Anterior cingulate cortex (tissue), 58 donors: ENCODE measurements around the gene SNCAIP.

Experiments used
- DNase-seq, 58 donors: peaks; one replicate each; lab custom pipeline; 2025; lab: John Stamatoyannopoulos, UW

SNCAIP gene

DNA sequence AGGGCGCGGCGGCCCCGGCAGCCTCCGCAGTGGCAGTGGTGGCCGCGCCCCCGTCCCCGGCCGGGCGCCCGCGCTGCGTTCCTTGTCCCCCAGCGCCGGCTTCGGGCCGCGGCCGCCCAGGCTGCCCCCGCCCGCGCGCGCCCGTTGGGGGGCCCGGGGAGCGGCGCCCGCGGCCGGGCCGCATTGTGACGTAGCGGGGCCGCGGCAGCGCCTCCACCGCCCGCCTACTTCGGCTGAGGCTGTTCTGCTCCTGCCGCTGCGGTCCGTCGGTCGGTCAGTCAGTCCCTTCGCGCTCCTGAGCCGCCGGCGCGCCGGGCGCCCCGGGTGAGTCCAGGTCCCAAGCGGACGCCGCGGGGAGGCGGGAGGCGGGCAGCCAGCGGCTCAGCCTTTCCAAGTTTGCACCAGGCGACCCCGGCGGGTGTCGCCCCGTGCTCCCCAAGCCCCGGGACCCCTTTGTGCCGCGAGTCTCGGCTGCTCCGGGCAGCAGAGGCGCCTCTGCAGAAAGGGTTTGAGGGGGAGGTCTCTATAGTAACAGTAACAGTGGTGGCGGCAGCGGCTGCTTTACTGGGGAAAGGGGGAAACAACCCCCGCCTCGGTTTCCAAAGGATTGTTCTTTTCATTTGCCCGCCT, at the start of gene SNCAIP:
SNCAIP (plus strand) TSS at position 277 of the 630 bp plus-strand sequence. CDS start 78,898 bp downstream, outside the sequence.
- peak in 38 of 58 donors; percentile 5 to 74 (median 34) for DNase-seq

DNA sequence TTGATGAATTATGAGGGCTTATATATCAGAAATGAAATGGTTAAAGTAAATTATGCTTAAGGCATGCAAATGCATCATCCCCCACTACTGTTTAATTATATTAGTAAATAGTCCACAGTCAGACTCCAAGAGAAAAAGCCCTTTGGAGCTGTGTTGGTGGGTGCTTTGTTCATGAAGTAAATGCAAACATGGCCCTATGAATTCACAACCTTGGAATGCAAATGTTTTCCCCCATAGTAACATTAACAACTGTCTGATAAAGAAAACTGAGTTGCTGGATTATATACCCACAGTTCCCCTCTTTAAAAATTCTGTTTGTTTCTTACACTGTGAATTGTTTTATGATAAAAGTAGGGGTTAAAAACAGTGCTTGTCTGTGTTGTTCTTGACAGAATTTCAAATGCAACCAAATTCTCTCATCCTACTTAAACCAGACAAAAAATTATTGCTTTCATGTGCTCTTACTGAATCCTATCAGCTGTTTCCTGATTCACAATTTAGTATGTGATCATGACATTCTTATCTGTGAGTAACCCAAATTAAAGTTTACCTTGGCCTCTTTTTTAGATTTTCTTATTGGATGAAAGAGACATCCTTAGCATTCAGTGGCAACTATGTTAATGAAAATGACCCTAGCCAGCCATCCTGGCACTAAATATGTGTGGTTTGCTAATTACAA, 48.5 kb upstream of the SNCAIP start:
- no peak for DNase-seq

DNA sequence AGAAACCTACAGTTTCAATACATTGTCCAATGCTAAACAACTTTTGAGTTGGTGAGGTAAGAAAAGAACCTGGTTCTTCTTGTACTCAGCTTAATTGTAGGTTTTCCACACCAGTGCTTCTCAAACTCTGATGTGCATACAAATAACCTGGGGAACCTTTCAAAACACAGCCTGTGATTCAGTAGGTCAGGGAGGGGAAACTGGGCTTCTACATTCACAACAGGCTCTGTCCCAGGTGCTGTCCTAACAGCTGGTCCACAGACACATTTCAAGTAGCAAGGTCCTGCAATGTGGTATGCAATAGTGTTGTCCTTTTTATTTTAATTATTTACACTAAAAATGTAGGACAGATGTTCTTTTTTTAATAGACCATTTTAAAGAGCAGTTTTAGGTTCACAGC, 47.4 kb upstream of the SNCAIP start:
- peak in 1 of 58 donors; percentile 0 for DNase-seq

DNA sequence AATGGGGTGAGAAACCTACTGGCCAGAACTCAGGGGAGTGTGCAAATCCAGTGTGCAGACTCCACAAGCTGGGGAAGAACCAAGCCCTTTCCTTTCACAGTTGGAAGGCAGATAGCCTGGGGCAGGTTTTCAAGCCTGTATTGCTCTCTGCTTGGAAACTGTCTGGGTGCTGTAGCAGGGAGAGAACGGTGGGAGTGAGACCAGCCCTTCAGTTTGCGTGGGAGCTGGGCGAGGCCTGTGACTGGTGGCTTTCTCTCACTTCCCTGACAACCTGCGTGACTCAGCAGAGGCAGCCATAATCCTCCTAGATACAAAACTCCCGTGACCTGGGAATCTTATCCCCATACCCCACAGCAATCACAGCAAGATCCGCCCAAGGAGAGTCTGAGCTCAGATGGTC, 44.9 kb upstream of the SNCAIP start:
- peak in 1 of 58 donors; percentile 2 for DNase-seq

DNA sequence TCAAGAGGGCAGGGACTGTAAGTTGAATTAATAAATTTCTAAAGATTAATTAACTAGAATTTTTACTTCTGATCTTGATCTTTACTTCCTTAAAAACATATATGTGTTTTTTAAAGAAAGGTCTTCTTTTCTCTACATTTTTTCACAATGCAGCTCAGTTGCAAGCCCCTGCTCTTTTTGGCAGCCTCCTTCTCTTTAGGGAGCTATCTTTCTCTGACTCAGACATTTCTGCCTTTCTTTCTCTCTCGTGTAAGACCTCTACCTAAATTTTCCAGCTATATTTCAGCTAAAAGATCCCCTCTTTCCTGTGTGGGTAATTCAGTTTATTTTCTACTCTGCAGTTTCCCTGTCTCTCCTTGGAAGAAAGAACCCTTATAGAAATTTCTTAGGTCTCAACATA, 38.3 kb upstream of the SNCAIP start:
- no peak for DNase-seq

DNA sequence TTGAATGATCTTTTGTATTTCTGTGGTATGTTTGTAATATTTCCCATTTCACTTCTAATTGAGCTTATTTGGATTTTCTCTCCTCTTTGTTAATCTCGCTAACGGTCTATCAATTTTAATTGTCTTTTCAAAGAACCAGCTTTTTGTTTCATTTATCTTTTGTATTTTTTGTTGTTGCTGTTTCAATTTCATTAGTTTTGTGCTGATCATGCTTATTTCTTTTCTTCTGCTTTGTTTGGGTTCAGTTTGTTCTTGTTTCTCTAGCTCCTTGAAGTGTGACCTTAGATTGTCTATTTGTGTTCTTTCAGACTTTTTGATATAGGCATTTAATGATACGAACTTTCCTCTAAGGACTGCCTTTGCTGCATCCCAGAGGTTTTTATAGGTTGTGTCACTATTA, 28.4 kb upstream of the SNCAIP start:
- no peak for DNase-seq

DNA sequence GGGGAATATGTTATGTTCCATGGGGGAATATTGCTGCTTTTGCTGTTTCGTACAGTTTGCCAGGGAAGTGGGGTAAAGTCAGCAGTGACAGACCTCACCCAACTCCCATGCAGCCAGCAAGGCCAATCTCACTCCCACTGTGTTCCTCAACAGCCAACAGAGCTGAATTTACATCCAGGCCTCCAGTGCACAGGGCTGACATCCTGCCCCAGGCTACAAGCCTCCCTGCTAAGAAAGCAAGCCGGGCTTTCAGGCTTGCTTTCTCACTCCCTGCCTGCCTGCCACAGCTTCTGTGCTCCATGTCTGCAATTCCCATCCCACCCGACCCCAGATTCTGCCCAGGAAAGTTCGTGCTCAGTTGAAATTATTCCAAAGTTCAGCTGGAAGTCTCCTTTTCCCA, 25.5 kb upstream of the SNCAIP start:
- DNase-seq = no peak

DNA sequence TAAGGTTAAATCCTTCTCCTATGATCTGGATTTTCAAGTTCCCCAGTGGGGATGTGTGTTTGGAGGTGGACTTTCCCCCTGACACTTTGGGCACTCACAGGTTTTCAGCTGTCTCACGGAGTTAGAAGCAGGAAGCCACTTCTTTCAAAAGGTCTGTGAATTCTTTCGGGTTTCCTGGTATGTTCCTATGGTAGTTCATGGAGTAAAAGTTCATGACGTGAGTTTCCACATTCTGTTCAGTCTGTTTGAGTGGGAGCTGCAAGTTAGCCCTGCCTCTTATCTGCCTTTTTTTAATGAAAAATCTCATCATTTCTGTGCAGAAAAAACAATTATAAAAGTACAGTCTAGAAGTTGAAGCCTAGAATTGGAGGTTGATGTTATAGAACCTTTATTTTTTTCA, 24.9 kb upstream of the SNCAIP start:
- DNase-seq = no peak

DNA sequence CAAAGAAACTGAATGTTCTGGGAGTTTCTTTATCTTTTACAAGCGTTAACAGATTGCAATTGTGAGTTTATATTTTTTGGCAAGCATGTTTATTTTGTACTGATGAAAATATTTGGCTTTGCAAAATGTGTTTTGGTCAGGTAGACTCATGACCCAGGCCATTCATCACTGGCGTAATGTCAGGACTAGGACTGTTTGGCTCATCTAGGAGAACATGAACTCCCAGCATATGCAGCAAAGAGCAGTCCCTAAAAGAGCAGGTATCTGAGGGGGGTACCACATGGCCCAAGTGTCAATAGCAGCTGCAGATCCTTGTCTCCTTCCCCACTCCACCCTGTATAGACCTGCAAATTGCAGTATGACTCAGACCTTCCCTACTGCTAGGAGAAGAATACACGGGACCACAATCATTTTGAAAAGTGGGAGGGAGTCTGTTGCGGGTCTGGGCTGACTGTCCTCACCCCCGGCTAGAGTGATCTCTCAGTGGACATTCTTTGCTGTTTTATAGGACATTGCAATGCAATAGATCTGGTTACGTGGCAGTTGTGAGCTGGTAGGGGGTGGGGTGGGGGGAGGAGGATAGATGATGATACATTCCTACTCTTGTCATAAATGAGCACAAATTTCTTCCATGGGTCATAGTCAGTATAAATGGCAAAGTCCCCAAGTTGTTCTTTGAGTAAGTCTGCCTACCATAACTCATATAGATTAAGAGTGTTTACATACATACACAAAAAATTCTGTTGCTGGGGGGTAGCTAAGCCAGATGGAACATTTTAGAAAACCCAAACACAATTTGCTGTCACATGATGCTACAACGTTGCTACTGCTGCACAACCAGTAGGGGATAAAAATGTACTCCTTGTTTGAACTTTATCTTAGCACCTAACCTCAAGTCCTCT, 20.8 kb upstream of the SNCAIP start:
- no peak for DNase-seq

DNA sequence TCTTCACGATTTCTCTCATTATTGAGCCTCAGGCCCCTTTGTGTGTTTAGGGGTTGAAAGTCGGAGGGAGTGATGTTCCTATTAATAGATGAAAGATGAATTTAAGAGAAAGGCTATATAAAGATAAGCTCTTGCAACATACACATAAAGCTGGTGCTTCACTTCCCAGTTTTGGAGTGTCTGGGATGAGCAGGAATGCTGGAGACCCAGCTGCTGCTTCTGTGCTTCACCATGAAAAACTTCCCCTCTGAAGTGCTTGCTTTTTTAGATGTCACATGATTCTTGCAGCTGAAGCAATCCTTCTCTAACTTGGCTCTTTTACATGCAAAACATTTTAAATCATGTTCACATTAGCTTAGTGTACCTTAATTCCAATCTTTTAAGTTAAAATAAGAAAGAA, 19.7 kb upstream of the SNCAIP start:
- DNase-seq = no peak

DNA sequence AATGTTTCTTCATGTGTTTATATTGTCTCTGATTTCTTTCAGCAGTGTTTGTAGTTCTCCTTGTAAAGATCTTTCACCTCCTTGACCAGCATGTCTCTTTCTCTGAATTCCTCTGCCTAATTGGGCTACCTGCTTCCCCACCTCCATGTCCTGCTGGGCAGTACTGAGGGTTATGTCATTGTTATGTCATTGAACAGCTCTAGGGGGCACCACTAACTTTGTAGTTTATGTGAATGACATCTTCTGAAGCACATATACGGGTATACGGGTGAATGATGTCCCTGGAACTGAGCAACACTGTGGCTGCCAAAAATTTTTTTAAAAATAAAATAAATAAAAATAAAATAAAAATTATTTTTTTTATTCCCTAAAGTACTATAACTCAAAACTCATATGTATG, 16.9 kb upstream of the SNCAIP start:
- DNase-seq = no peak

DNA sequence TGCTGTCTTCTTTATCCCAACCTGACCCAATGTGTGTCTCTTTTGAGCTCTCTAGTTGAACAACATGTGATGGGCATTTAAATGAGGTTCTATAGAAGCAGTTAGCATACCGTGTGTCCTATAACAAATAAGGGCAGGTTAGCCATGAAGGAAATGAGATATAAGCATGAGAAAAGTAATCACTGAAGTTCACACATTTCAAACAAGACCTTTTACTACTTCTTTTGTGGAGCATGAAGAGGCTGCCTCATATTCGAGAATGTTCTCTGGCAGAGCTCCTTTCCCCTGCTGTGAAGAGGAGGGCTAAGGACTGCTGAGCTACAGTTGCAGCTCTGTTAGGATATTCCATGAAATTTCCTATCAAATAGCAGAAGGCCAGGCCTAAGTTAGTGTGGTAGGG, 15.2 kb upstream of the SNCAIP start:
- DNase-seq = no peak

DNA sequence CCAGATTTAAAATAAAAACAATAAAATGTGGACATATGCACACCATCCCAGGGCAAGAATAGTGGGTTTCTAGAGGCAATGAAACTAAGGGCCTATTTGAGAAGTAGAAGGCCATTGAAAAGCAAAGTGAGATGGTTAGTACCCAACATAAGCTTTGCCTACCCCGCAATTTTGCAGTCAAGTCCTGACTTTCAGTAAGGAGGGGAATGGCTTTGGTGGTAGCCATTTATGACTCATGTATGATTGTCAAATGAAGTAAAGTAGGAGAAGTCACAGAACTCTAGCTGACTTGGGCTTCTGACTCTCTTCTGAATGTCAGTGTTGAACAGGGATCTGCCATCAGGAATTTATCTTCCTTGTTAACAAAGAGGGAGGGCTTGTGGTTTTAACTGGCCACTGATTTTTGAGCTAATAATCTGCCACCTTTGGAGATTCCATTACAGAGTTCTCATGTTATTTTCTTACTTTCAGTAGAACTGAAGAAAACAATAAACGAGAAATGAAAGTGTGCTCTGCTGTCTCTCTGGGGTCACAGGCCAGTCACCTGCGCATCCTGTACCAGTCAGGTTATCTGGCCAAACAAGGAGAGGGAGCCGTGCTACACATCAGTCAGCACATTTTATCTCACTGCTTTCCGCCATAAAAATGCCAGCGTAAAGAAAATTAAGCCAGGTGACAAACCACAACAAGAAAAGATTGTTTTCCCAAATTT, 14.3 kb upstream of the SNCAIP start:
- DNase-seq = no peak

DNA sequence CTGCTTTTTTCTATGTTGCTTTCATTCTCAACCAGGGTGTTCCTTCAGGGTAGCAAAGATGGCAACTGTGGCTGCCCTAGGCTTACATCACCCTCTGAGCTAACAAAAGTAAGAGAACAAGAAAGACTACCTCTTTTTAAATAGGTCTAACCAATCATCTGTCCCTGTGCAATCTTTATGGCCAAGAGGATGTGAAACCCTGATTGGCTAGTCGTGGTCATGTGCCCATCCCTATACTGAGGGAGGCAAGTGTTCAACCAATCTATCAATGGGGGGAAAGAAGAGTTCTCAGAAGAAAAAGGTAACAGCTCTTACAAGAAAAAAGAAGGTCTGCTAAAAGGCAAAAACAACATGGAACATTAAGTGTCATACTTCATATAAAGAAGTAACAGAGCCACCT, 11.7 kb upstream of the SNCAIP start:
- no peak for DNase-seq

DNA sequence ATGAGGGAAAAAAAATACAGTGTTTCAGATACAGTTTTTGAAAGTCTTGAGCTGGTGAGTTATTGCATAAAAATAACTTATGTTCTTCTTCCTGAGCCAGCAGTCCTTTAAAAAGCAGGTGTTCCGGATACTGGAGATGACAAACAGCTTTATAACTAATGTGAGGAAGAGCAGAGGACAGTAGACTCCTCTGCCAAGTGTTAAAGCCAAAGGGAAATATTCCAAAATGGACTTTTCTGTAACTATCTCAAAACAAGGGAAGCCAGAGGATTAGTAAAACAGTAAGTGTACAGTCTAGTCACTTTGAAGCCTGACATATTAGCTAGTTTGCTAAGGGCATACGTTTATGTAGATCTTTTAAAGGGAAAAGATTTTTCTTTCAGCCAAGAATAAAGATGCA, 11.0 kb upstream of the SNCAIP start:
- DNase-seq = no peak

DNA sequence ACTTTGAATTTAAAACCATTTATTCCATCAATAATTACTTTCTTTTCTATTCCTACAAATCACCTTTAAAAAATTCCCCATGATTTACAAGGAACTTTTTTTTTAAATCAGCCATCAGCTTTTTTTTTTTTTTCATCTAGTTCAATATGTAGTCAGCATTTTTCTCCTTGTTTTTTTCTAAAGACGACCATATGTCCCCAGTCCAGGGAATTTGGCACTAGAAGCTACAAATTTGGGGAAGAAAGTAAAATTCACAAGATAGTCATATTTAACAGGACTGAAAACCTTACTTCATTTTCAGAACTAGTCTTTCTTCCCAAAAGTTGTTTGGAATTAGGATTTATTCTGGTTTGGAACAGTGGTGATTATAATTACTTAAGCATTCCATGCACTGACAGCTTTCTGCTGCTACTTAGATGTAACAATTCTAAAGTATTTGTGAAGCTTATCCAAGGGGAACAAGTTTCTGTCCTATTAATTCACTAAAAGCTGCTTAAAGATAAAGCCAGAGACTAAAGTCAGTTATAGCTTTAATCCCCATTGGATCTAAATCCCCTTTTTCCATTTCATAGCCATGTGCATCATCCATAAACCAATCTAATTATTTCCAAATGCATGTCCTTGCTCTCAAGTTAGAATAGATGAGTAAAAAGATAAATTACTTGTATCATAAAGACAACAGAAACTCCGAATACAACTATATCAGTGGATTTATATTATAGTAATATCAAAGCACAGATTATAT, 7.4 kb upstream of the SNCAIP start:
- no peak for DNase-seq

DNA sequence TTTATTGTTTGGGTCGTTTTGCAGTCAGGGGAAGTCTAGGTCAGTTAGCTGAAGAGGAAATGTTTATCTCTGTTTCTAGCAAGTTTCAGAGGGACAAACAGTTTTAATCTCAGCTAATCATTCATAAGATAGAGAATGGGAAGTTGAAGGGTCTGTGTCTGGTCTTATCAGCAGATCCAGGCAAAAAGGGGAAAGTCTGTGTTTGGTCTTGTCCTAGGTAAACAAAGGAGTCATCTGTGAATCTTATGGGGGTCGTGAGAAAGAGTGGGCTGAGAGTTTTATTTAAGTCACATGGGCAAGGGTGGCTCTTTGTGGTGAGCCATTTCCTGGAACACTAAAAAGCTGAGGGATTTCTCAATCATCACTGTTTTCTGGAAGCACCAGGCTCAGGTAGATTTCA, 5.6 kb upstream of the SNCAIP start:
- DNase-seq = no peak

DNA sequence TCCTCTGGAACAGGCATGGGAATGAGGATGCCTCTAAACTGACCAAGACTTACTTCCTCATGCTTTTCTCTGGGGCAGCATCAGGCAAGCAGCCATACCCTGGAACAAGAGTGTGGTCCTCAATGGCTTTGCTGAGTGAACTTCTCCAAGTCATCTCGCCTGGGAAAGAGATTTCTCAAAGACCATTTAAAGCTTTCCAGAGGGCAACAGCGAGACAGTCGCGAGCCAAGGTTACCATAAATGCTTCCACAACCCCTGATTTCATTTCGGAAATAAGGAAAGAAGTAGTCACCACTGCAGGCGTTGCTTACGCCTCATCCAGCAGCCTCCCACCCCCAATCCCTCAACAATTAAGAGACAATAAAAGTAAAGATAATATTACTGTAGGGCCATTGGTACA, 1.1 kb upstream of the SNCAIP start:
- peak in 8 of 58 donors; percentile 1 to 18 (median 10) for DNase-seq

DNA sequence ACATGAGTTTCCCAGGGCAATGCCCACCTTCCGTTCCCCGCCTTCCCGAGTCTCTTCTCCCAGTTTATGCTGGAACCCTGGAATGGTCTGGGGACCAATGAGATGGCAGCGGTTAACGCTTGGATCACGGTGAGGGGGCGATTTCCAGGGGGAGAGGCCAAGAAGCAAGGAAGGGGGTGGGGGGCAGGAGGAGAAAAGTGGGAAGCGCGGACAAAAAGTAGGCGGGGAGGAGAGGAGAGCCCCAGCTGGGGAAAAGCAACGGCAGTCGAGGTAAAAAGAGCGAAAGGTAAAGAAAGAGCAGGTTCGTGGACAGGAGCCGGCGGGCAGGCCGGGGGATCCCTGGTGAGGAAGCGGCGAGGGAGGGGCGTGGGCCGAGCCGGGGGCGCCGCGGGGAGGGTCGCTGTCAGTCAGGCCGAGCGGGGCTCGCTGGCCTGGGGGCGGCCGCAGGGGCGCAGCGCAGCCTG, 508 bp upstream of the SNCAIP start:
- DNase-seq = peak in 4 of 58 donors; percentile 4 to 24 (median 15)
